Sciatic nerve (tissue), 2 donors: ENCODE results near the gene GCHFR. TPM values are rescaled to one million over a fixed set of nuclear protein-coding genes. Genes with fewer than 3 reads are reported as not detected.

Experiments used
- ATAC-seq: fragments of 200-7000 bp; cut with Tn5 transposase; one replicate; pipeline ENCODE4 v1.9.1; 2020; ENCODE audit warnings: mild to moderate bottlenecking, moderate library complexity
- DNase-seq: peaks from one replicate; pipeline ENCODE4 v3.0.0-alpha.2; 2020; ENCODE audit warnings: low spot score
- intact Hi-C: fragments of 100-400 bp; cut with DNase I; formaldehyde crosslinking; loops from one replicate; pipeline ENCODE4 v1.14.2; 2022
- total RNA-seq: library from RNA; stranded (reverse); fragmentation: NEBNext Ultra II Directional; extraction: Animal tissue kit (Norgen Biotek cat#: 25700); gene quantifications from one replicate; pipeline ENCODE4 v1.2.1, GENCODE V29; 2021
- donor health status: DM: no; HTN: no; CAD: no.
- donor health status: DM: no; HTN: no; CAD: no.

The GCHFR gene
- total RNA-seq, 1 donor from 2014 or later: 9.8 TPM

GRCh38 chr15:40803076-40803475, 39.2 kb downstream of the GCHFR start:
- ATAC-seq: no peak
- no peak for DNase-seq
- intact Hi-C loops: no loop called here

GRCh38 chr15:40803688-40804087, 39.8 kb downstream of the GCHFR start:
- intact Hi-C loops: no loop called here
- DNase-seq: no peak
- ATAC-seq: no peak

GRCh38 chr15:40806672-40807027, 42.8 kb downstream of the GCHFR start:
- ATAC-seq: no peak
- intact Hi-C loops: no loop called here
- no peak for DNase-seq

DNA sequence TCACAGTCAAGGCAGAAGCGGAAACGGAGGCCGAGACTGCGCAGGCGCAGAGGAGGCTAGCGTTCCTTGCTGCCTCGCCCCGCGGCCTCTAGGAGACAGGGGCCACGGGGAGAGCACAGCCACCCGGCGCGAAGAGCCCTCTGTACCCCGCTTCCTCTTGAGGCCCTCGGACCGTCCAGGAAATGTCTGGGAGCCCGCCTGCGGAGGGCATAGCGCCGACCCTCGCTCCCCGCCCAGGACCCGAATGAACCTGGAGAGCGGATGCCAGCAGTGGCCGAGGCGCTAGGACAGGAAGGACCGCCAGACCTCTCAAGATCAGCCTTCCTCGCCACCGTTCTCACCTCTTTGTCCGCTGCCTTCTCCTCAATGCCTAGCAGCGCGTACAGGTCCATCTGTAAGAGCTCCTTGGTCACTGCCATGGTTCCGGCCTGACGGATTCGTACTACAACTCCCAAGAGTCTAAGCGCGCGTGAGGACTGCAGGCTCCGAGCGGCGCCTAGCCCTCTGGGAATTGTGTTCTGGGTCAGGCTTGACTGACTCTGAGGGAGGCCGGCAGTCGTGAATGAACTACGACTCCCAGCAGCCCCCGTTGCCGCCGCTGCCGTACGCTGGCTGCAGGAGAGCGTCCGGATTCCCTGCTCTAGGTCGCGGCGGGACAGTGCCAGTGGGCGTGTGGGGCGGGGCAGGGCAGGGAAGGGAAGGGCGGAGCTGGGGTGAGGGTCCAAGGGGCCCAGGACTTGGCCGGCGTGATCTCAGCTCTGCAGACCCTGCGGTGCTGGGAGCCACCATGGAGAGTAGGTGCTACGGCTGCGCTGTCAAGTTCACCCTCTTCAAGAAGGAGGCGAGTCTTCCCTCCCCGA, 43.4 kb downstream of the GCHFR start, which contains the start of the genes DNAJC17 and ZFYVE19:
DNAJC17 (minus strand) TSS at position 446 of the 860 bp plus-strand sequence; CDS start at position 419, 27 bp downstream.
ZFYVE19 (plus strand) TSS at position 62 of the 860 bp plus-strand sequence; CDS start at position 563, 501 bp downstream.
- intact Hi-C loops: no loop called here
- DNase-seq (peak; percentile 97), ATAC-seq (peak; percentile 99)

GRCh38 chr15:40807888-40808461, 44.1 kb downstream of the GCHFR start:
- intact Hi-C loops: no loop called here
- DNase-seq: no peak
- no peak for ATAC-seq

- ATAC-seq: no peak
- intact Hi-C loops: no loop called here
- no peak for DNase-seq
Measured at GRCh38 chr15:40808861-40809450, 45.1 kb downstream of the GCHFR start.

GRCh38 chr15:40812721-40813425, 49.0 kb downstream of the GCHFR start:
- ATAC-seq: no peak
- no peak for DNase-seq
- intact Hi-C loops: no loop called here

GRCh38 chr15:40815042-40815698, 51.3 kb downstream of the GCHFR start:
- ATAC-seq (no peak), DNase-seq (no peak)
- intact Hi-C loops: no loop called here

Other genes starting within 250 kb of the GCHFR start
- 31.3 TPM for gene CCDC32, start 199.0 kb upstream of the GCHFR start, total RNA-seq
- 6.1 TPM for gene RPUSD2, start 194.8 kb upstream of the GCHFR start, total RNA-seq
- gene KNL1, start 169.8 kb upstream of the GCHFR start, total RNA-seq: 0.89 TPM
- 0.53 TPM for gene RAD51, start 68.9 kb upstream of the GCHFR start, total RNA-seq
- 38.3 TPM for gene RMDN3, start 8.8 kb upstream of the GCHFR start, total RNA-seq
- gene C15orf62, start 5.9 kb downstream of the GCHFR start, total RNA-seq: 0.49 TPM
- 24.9 TPM for gene ZFYVE19, start 43.0 kb downstream of the GCHFR start, total RNA-seq
- 36.2 TPM for gene DNAJC17, start 43.4 kb downstream of the GCHFR start, total RNA-seq
- not detected for gene PPP1R14D, start 64.6 kb downstream of the GCHFR start, total RNA-seq
- gene SPINT1, start 80.0 kb downstream of the GCHFR start, total RNA-seq: 4.0 TPM
- 0.22 TPM for gene RHOV, start 110.2 kb downstream of the GCHFR start, total RNA-seq
- gene VPS18, start 130.4 kb downstream of the GCHFR start, total RNA-seq: 17.3 TPM
- 33.3 TPM for gene DLL4, start 165.3 kb downstream of the GCHFR start, total RNA-seq
- gene CHAC1, start 189.4 kb downstream of the GCHFR start, total RNA-seq: 0.58 TPM